ENCODE results near the gene BCAR1.

GRCh38 chr16:75241412-75241811 is 10.0 kb downstream of the BCAR1 start:
- TF ChIP-seq, protein P1, sequence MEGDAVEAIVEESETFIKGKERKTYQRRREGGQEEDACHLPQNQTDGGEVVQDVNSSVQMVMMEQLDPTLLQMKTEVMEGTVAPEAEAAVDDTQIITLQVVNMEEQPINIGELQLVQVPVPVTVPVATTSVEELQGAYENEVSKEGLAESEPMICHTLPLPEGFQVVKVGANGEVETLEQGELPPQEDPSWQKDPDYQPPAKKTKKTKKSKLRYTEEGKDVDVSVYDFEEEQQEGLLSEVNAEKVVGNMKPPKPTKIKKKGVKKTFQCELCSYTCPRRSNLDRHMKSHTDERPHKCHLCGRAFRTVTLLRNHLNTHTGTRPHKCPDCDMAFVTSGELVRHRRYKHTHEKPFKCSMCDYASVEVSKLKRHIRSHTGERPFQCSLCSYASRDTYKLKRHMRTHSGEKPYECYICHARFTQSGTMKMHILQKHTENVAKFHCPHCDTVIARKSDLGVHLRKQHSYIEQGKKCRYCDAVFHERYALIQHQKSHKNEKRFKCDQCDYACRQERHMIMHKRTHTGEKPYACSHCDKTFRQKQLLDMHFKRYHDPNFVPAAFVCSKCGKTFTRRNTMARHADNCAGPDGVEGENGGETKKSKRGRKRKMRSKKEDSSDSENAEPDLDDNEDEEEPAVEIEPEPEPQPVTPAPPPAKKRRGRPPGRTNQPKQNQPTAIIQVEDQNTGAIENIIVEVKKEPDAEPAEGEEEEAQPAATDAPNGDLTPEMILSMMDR (optimal IDR thresholded peaks at IDR 0.05 in 1 of 3, IDR thresholded peaks at IDR 0.05 in 1 of 3, conservative IDR thresholded peaks at IDR 0.05 in 1 of 3; ENCODE audit: extremely low read depth in 1 of 3, insufficient read depth in 2 of 3, low read length in 3 of 3) = no peak
- no peak for TF ChIP-seq EZH2 (IDR thresholded peaks at IDR 0.05; ENCODE audit: low read length)

All from keratinocyte (primary cell).